HCT116 (cell line): Measurements from ENCODE around the gene ZNF207.

Experiments used
- EZH2 ChIP-seq: fragments of 200-600 bp; sonication (generic); IDR thresholded peaks from 2 replicates; pipeline ENCODE4 v1.6.1; 2017; ENCODE audit warnings: antibody characterized with exemption, mixed run types
- POLR2AphosphoS5 ChIP-seq: IDR thresholded peaks from 2 replicates; pipeline ENCODE4 v1.6.1; 2011; ENCODE audit warnings: mild to moderate bottlenecking, low read depth, low read length, moderate library complexity
- TF ChIP-seq, protein P1 (sequence below), 3 experiments: fragments of 200-600 bp in 1 of 3; sonication (generic) in 1 of 3; IDR thresholded peaks in 2 of 3; conservative IDR thresholded peaks in 1 of 3; 2 replicates each; pipeline ENCODE4 v1.5.1; 2012 to 2017; ENCODE audit warnings: low read depth in 2 of 3, low read length in 2 of 3, antibody characterized with exemption in 1 of 3, borderline replicate concordance in 1 of 3, control low read depth in 1 of 3, mild to moderate bottlenecking in 1 of 3, mixed read lengths in 1 of 3, mixed run types in 1 of 3, moderate library complexity in 1 of 3; ENCODE audit not compliant: insufficient read depth in 1 of 3

DNA sequence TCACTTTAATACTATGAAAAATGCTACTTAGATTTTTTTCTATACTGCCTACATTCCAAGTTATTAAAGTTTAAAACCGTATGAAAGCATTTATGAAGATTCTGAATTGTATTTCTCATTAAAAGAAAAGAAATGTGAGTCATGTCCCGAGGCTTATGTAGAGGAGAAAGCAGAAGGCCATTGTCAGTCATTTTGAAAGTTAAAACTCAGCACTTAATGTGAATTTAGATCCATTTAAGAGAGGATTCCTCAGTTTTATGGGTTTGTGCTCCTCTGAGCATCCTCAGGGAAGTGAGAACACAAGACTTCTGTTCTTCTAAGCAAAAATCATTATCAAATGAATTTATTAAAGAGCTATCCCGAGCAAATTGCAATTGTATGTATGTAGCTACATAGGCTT lies 19.8 kb upstream of the ZNF207 start:
- TF ChIP-seq, protein P1, sequence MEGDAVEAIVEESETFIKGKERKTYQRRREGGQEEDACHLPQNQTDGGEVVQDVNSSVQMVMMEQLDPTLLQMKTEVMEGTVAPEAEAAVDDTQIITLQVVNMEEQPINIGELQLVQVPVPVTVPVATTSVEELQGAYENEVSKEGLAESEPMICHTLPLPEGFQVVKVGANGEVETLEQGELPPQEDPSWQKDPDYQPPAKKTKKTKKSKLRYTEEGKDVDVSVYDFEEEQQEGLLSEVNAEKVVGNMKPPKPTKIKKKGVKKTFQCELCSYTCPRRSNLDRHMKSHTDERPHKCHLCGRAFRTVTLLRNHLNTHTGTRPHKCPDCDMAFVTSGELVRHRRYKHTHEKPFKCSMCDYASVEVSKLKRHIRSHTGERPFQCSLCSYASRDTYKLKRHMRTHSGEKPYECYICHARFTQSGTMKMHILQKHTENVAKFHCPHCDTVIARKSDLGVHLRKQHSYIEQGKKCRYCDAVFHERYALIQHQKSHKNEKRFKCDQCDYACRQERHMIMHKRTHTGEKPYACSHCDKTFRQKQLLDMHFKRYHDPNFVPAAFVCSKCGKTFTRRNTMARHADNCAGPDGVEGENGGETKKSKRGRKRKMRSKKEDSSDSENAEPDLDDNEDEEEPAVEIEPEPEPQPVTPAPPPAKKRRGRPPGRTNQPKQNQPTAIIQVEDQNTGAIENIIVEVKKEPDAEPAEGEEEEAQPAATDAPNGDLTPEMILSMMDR (IDR thresholded peaks at IDR 0.05 in 2 of 3, conservative IDR thresholded peaks at IDR 0.05 in 1 of 3; ENCODE audit: borderline replicate concordance in 1 of 3, insufficient read depth in 1 of 3, low read depth in 2 of 3, low read length in 2 of 3): no peak
- TF ChIP-seq POLR2AphosphoS5 (no peak), EZH2 (no peak)
